Measurements from ENCODE around the gene SLAIN2. TPM values are rescaled to one million over a fixed set of nuclear protein-coding genes. Genes with fewer than 3 reads are reported as not detected.
"Not testable (repeated sequence)": the region's sequence is repeated elsewhere in the genome, so short reads cannot be mapped to it uniquely, and the experiment has no call there.

Gene SLAIN2
- total RNA-seq, 2 experiments from 2014 or later = 46.3 to 47.0 TPM

- H3K4me1 ChIP-seq (ENCODE audit: insufficient read depth, low read length) = no peaks in the 10 kb centered on the region
- H3K27ac Mint-ChIP-seq = no peak overlapping the region
- no peak for DNase-seq
- ChIA-PET CTCF (interaction anchor here (0.5 kb wide), 1 partner anchor 376 kb away, joined by 3 read pairs; no protein-coding TSS in a partner anchor), POLR2A (no interaction called here)
- no peaks in the 10 kb centered on the region for H3K36me3 Mint-ChIP-seq (ENCODE audit: low read depth)
- TF ChIP-seq CTCF (IDR thresholded peaks at IDR 0.05) = no peak
- no peaks in the 10 kb centered on the region for H3K36me3 ChIP-seq (ENCODE audit: insufficient read depth, low read length)
- no peak overlapping the region for H3K27ac ChIP-seq (ENCODE audit: low read depth in 1 of 2, low read length in 2 of 2)
- no peak overlapping the region for H3K4me3 ChIP-seq (ENCODE audit: low read length)
- H3K27me3 Mint-ChIP-seq = peaks cover 23% of the 10 kb centered on the region
- no peaks in the 10 kb centered on the region for H3K9me3 ChIP-seq (ENCODE audit: control insufficient read depth in 1 of 2, insufficient read depth in 1 of 2, low read length in 2 of 2)
- intact Hi-C loops (cut with DNase I, micrococcal nuclease) = loop anchor here (2.0 to 5.0 kb wide), 2 partner anchors 516 kb away; no protein-coding TSS in a partner anchor
- ATAC-seq (ENCODE audit: poor library complexity) = no peak
- no peaks in the 10 kb centered on the region for H3K9me3 Mint-ChIP-seq
- no peak overlapping the region for H3K4me3 Mint-ChIP-seq
- peaks cover 0 to 6% of the 10 kb centered on the region in 2 experiments for H3K27me3 ChIP-seq (ENCODE audit: control insufficient read depth in 1 of 2, insufficient read depth in 2 of 2, low read length in 2 of 2)
- H3K4me1 Mint-ChIP-seq (ENCODE audit: low read depth) = no peaks in the 10 kb centered on the region
Observed at GRCh38 chr4:48446642-48447041, 105.3 kb downstream of the SLAIN2 start.

- H3K4me3 ChIP-seq (ENCODE audit: low read length) = no peak overlapping the region
- ChIA-PET CTCF (no interaction called here), POLR2A (no interaction called here)
- no peaks in the 10 kb centered on the region for H3K9me3 ChIP-seq (ENCODE audit: control insufficient read depth in 1 of 2, insufficient read depth in 1 of 2, low read length in 2 of 2)
- H3K27me3 Mint-ChIP-seq = peaks cover 19% of the 10 kb centered on the region
- H3K9me3 Mint-ChIP-seq = no peaks in the 10 kb centered on the region
- no peak overlapping the region for H3K27ac Mint-ChIP-seq
- no peaks in the 10 kb centered on the region for H3K4me1 Mint-ChIP-seq (ENCODE audit: low read depth)
- no peak for DNase-seq
- no peak for ATAC-seq (ENCODE audit: poor library complexity)
- no peaks in the 10 kb centered on the region for H3K36me3 ChIP-seq (ENCODE audit: insufficient read depth, low read length)
- H3K27me3 ChIP-seq (ENCODE audit: control insufficient read depth in 1 of 2, insufficient read depth in 2 of 2, low read length in 2 of 2) = peaks cover 0 to 6% of the 10 kb centered on the region in 2 experiments
- H3K27ac ChIP-seq (ENCODE audit: low read depth in 1 of 2, low read length in 2 of 2) = no peak overlapping the region
- no peaks in the 10 kb centered on the region for H3K36me3 Mint-ChIP-seq (ENCODE audit: low read depth)
- no peak for TF ChIP-seq CTCF (IDR thresholded peaks at IDR 0.05)
- H3K4me3 Mint-ChIP-seq = no peak overlapping the region
- intact Hi-C loops (cut with DNase I, micrococcal nuclease) = loop anchor here in 1 of 2 experiments (5.0 kb wide), 1 partner anchor 513 kb away; no protein-coding TSS in a partner anchor
- no peaks in the 10 kb centered on the region for H3K4me1 ChIP-seq (ENCODE audit: insufficient read depth, low read length)
Observed at GRCh38 chr4:48449151-48449550, 107.8 kb downstream of the SLAIN2 start.

- intact Hi-C loops (cut with DNase I, micrococcal nuclease) = no loop called here
- no peak overlapping the region for H3K4me3 Mint-ChIP-seq
- no peaks in the 10 kb centered on the region for H3K4me1 ChIP-seq (ENCODE audit: insufficient read depth, low read length)
- DNase-seq (no peak), ATAC-seq (ENCODE audit: poor library complexity) (no peak)
- no peaks in the 10 kb centered on the region for H3K36me3 Mint-ChIP-seq (ENCODE audit: low read depth)
- no peak overlapping the region for H3K27ac Mint-ChIP-seq
- peaks cover 19% of the 10 kb centered on the region for H3K27me3 Mint-ChIP-seq
- H3K4me3 ChIP-seq (ENCODE audit: low read length) = no peak overlapping the region
- ChIA-PET CTCF (no interaction called here), POLR2A (no interaction called here)
- no peaks in the 10 kb centered on the region for H3K9me3 ChIP-seq (ENCODE audit: control insufficient read depth in 1 of 2, insufficient read depth in 1 of 2, low read length in 2 of 2)
- H3K27me3 ChIP-seq (ENCODE audit: control insufficient read depth in 1 of 2, insufficient read depth in 2 of 2, low read length in 2 of 2) = peaks cover 0 to 6% of the 10 kb centered on the region in 2 experiments
- H3K9me3 Mint-ChIP-seq = no peaks in the 10 kb centered on the region
- TF ChIP-seq CTCF (IDR thresholded peaks at IDR 0.05) = no peak
- no peak overlapping the region for H3K27ac ChIP-seq (ENCODE audit: low read depth in 1 of 2, low read length in 2 of 2)
- H3K36me3 ChIP-seq (ENCODE audit: insufficient read depth, low read length) = no peaks in the 10 kb centered on the region
- H3K4me1 Mint-ChIP-seq (ENCODE audit: low read depth) = no peaks in the 10 kb centered on the region
Observed at GRCh38 chr4:48450740-48451139, 109.4 kb downstream of the SLAIN2 start.

- H3K27ac ChIP-seq (ENCODE audit: low read depth in 1 of 2, low read length in 2 of 2); H3K27me3 ChIP-seq (ENCODE audit: control insufficient read depth in 1 of 2, insufficient read depth in 2 of 2, low read length in 2 of 2); CTCF ChIA-PET; H3K27ac Mint-ChIP-seq; POLR2A ChIA-PET; H3K9me3 ChIP-seq (ENCODE audit: control insufficient read depth in 1 of 2, insufficient read depth in 1 of 2, low read length in 2 of 2); H3K4me3 ChIP-seq (ENCODE audit: low read length); H3K36me3 Mint-ChIP-seq (ENCODE audit: low read depth); H3K9me3 Mint-ChIP-seq; H3K4me3 Mint-ChIP-seq; intact Hi-C loops (cut with DNase I, micrococcal nuclease); H3K4me1 Mint-ChIP-seq (ENCODE audit: low read depth); H3K4me1 ChIP-seq (ENCODE audit: insufficient read depth, low read length); DNase-seq; H3K36me3 ChIP-seq (ENCODE audit: insufficient read depth, low read length); ATAC-seq (ENCODE audit: poor library complexity): not testable (repeated sequence)
- H3K27me3 Mint-ChIP-seq = peaks cover 15% of the 10 kb centered on the region
Observed at GRCh38 chr4:48451656-48452055, 110.3 kb downstream of the SLAIN2 start.
